HG03520 (cell line): ENCODE results near the gene RUFY4.
A peak's percentile ranks its signal among the peaks of the same experiment; 100 is the strongest.
"Not testable (repeated sequence)": the region's sequence is repeated elsewhere in the genome, so short reads cannot be mapped to it uniquely, and the experiment has no call there.

Source experiments
- ATAC-seq: cut with Tn5 transposase; IDR thresholded peaks from one replicate; pipeline ENCODE4 v1.9.1; 2021; ENCODE audit warnings: mild to moderate bottlenecking, moderate library complexity; ENCODE audit not compliant: unreplicated experiment

The RUFY4 gene

GRCh38 chr2:218031261-218031660 lies 37.8 kb upstream of the RUFY4 start:
- ATAC-seq: no peak

GRCh38 chr2:218031771-218032257 lies 37.2 kb upstream of the RUFY4 start:
- ATAC-seq: no peak

DNA sequence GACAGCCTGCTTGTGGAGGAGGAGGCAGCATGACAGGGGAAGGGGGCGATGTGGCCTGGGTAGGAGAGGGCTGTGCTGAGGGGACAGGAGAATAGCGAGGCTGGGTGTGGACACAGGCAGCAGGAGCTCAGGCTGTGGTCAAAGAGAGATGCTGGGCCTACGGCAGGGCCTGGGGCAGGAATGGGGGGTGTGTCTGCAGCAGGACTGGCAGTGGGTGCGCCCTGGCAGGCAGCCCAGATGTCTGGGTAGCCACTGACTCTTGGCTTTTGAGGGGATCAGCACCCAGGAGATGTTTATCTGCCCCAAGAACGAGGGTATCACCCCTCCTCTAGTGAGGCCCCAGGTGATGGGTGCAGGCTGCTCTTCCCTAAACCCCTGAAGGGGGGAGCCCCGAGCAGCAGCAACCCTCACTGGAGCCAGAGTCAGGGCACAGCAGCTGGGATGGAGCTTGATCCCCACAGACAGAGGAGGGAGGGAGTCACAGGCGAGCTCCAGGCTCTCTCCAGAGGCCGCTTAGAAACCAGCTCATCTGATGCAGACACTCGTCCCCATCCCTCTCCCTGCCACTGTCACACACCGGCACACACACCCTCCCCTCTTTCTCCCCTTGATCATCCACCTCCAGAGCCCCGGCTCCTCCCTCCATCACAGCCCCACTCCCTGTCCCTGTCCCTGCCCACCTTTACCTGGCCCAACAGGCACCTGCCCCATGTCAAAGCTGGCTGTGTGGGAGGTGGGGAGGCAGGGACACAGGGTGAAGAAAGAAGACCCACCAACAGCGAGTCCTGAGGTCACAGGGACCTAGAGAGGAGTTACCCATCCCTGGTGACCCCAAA lies 36.5 kb upstream of the RUFY4 start:
- no peak for ATAC-seq

- no peak for ATAC-seq
Observed at GRCh38 chr2:218033208-218033589, 35.9 kb upstream of the RUFY4 start.

DNA sequence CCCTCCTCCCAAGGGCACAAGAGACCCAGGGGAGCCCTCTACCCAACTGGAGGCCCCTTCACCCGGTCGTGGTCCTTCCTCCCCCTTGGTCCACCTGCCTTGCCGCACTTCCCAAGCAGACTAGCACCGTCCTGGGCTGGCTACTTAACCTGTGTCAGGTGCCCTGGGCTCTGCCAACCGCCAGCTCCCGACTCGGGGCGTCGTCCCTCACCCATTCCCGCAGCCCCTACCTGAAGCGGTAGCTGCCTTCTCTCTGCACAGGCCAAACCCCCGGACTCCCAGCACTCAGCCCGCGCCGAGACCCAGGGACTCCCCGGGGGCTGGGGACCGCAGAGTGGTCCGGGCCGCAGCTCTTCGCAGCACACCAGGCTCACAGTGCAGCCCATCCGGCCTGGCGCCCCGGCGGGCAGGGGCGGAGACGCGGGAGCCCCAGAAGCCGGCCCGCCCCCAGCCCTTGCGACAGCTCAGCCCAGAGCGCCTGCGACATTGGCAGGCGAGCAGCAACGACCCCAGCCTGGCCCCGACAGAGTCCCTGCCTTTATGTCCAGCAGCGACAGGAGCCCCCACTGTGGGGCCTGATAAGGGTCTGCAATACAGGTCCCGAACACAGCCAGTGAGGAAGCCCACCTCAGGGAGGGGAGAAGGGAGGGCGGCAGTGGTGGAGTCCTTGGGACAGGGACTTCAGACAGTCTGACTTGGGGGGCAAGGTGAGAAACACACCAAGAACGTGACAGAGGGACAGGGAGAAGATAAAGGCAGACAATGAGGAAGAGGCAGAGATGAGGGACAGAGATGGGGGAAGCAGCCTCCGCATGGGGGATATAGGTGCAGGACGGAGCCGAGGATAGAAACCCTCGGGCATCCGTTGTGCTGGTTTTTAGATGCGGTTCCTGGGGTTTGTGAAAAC lies 35.2 kb upstream of the RUFY4 start:
- no peak for ATAC-seq

DNA sequence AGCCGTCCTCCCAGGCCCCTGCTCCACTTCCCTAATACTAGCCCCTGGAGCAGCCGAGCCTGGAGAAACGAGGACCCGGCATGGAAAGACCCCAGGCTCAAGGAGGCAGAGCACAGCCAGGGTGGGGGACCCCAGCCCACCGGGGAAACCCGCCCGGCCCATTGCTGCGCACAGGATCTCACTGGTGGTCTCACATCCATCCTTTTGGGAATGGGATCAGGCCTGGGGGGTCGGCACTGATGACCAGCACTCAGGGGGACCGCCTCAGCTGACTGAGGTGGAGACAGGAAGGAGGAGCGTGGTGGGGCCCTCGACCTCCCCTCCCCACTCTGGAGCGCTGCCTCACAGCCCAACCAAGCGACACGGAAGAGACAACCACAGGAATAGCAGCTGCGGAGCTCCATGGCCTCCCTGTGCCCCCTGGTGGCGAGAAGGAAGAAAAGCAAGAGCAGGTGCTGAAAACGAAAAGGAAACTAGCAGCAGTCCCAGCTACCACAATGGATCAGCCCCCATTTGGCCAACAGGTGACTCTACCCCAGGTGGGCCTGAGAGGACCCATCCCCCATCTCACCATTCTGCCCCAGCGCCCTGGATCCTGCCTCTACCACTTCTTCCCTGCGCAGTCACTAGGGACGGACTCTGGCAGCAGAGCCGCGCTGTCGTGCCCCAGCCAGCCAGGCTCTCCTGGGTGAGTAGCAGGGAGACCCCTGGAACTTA lies 34.4 kb upstream of the RUFY4 start:
- ATAC-seq: peak; percentile 90

DNA sequence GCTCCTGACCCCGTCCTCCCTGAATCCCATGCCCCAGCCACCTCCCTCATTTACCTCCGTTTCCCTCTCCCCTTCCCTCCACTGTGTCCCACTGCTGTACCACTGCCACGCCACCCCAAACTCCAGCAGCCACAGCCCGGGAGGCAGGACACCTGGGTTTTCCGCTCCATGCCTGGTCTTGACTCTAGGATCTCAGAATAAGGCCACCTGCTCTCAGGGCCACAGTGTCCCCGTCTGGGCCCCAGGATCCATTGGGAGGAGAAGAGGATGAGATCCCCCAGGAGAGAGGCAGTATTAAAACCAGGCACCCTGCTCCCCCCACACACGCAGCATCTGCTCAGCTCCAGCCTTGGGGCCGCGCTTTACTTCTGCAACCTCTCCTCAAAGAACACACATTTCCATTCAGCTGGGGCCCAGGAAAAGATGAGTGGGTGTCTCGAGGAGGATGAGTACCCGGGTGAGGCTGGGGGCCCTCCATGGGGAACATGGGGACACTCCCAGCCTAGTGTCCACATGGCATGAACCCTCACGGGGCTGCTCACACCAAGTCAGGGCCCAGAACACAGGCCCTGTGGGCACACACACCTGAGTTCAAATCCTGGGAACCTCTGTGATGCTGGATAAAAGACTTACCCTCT lies 33.5 kb upstream of the RUFY4 start:
- ATAC-seq: no peak

DNA sequence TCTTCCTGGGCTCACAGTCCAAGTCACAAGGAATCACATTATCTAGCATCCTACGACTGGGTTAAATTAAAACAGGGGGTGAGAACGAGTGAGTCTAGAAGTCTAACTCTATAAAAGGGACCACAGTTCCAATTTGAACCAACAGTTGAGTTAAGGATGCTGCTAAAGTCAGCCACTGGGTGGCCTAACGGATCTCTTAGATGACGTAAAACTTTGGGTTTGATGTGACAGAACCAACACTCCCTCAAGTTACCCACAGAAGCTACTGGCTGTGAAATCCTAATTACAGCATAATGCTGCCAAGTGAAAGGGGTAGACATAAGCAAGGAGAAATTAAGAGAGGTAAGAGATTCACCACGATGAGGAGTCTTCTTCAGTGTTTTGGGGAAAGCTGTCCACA lies 32.7 kb upstream of the RUFY4 start:
- ATAC-seq: no peak

DNA sequence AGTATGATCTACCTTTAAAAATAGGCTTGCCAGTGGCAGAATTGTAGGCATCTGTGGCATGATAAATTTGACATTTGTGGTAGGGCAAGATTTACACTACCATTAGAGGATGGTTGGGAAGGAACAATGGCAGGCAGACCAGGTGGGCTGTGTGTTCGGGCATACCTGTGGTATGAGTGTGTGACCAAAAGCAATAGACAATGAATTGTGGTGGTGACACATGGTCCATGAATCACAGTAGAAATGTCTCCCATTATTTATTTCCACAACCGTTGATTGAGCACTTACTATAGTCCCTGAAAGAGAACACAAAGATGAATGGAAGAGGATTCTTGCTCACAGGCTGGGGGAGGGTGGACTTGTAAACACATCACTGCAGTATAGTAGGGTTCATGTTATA lies 29.9 kb upstream of the RUFY4 start:
- no peak for ATAC-seq

- ATAC-seq: no peak
Observed at GRCh38 chr2:218040883-218041282, 28.2 kb upstream of the RUFY4 start.

- no peak for ATAC-seq
Observed at GRCh38 chr2:218041302-218042168, 27.5 kb upstream of the RUFY4 start.

- ATAC-seq: no peak
Observed at GRCh38 chr2:218043100-218043499, 26.0 kb upstream of the RUFY4 start.

DNA sequence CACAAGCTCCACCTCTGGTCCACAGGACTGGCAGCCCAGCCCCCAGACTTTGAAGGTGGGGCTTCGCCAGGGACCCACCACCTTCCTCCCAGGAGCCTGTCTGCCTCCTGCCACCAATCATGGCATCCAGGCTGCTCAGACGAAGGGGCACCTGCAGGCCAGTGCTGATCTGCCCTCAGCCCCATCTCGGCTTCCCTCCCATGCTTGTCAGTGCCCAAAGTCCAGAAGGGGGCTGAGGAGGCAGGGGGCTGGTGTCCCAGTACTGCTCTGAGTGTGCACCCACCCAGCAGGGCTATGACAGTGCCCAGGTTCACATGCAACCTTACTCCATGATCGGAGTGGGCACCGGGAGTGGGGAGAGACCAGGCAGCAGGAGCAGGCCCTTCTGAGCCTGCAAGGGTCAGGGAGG lies 25.3 kb upstream of the RUFY4 start:
- no peak for ATAC-seq

DNA sequence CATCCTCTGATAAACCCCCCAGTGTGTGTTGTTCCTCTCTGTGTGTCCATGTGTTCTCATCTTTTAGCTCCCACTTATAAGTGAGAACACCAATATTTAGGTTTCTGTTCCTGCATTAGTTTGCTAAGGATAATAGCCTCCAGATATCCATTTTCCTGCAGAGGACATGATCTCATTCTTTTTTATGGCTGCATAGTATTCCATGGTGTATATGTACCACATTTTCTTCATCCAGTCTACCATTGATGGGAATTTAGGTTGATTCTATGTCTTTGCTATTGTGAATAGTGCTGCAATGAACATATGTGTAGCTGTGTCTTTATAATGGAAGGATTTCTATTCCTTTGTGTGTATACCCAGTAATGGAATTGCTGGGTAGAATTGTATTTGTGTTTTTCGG lies 24.5 kb upstream of the RUFY4 start:
- ATAC-seq: not testable (repeated sequence)

DNA sequence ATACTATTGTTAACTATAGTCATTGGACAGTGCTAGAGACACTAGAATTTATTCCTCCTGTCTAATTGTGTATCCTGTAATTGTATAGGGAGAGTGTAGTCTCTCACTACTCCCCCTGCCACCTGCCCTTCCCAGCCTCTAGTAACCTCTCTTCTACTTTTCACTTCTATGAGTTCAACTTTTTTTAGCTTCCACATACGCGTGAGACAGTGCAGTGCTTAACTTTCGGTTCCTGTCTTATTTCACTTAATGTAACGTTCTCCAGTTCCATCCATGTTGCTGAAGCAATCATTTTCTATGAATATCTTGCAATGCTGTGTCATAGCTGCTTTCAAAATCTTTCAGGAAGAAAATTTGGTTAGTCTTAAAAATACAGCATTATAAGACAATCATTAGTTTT lies 22.8 kb upstream of the RUFY4 start:
- ATAC-seq: peak; percentile 85

DNA sequence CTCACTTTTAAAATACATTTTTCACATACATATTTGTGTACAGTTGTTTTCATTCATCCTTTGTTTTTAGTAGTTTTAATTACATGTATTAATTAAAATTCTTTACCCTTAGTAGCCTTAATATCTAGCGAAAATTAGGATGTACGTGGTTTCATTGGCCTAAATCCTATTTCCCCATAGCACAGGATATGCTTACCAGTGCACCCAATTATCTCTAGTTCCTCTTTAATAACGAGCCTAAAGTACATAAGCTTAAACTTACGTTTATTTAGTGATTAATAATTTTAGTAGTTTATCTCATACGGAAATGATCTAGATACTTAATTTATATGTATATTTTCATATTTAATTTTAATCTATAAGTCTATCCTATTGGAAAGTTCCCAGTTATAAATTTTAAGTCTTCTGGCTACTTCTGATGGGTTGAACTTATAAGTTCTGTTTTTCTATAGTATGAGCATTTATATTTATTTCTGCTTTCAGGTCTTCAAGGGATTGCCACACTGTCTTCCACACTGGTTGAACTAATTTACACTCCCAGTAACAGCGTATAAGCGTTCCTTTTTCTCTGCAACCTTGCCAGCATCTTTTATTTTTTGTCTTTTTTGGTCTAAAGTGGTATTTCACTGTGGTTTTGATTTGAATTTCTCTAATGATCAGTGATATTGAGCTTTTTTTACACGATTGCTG lies 21.4 kb upstream of the RUFY4 start:
- ATAC-seq: no peak

- ATAC-seq: no peak
Observed at GRCh38 chr2:218051903-218052302, 17.1 kb upstream of the RUFY4 start.

- no peak for ATAC-seq
Observed at GRCh38 chr2:218059289-218059688, 9.8 kb upstream of the RUFY4 start.

DNA sequence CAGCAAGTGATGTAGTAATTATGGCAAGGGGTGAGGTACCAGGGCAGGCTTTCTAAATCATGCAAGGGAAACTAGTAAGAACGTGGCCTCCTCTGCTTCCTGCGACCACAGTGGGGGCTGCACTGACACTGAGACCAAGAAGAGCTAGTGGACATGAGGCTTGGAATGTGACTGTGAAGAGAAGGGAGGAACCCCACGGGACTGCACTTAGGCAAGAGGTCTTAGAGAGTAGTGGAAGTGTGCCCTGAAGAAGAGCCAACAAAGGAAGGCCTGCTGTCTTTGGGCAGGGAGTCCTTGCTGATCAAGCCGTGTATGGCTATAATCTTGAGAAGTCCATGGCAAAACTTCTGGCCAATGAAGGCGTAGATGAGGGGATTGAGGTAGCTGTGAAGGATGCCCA lies 8.9 kb upstream of the RUFY4 start:
- ATAC-seq: no peak
